Cardiac septum (tissue), 1 donor: ENCODE results near the gene BANP. TPM values are rescaled to one million over a fixed set of nuclear protein-coding genes. Genes with fewer than 3 reads are reported as not detected.
"Not testable (repeated sequence)": the region's sequence is repeated elsewhere in the genome, so short reads cannot be mapped to it uniquely, and the experiment has no call there.

ENCODE experiments used
- DNase-seq: peaks from one replicate; pipeline ENCODE4 v3.0.0-alpha.2; 2020; ENCODE audit warnings: low spot score
- intact Hi-C: fragments of 100-400 bp; cut with DNase I; formaldehyde crosslinking; loops from one replicate; pipeline ENCODE4 v1.14.0; 2022
- total RNA-seq: library from RNA; stranded (reverse); fragmentation: NEBNext Ultra II Directional; extraction: Animal tissue kit (Norgen Biotek cat#: 25700); gene quantifications from one replicate; pipeline ENCODE4 v1.2.1, GENCODE V29; 2021
- donor health status: DM: no; HTN: no; CAD: no.

BANP gene
- total RNA-seq, 1 donor from 2014 or later: 18.4 TPM

DNA sequence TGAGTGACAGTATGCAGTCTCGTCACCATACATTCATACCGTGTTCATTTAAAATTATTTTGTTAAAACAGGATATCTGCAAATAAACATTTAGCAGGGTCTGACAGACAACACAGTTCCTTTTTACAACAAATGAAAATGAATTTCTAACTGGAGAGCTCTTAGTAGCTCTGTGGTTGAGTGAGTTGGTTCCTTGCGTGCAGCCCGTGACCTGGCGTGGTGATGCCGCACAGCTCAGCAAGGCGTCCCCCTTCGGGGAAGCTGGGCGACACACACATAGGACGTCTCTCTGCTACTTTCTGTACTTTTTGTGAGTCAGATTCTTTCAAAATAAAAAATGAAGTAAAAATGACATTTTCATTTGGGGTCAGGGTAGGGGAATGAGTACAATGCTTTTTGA, 86.1 kb downstream of the BANP start:
- DNase-seq, intact Hi-C loops: not testable (repeated sequence)

DNA sequence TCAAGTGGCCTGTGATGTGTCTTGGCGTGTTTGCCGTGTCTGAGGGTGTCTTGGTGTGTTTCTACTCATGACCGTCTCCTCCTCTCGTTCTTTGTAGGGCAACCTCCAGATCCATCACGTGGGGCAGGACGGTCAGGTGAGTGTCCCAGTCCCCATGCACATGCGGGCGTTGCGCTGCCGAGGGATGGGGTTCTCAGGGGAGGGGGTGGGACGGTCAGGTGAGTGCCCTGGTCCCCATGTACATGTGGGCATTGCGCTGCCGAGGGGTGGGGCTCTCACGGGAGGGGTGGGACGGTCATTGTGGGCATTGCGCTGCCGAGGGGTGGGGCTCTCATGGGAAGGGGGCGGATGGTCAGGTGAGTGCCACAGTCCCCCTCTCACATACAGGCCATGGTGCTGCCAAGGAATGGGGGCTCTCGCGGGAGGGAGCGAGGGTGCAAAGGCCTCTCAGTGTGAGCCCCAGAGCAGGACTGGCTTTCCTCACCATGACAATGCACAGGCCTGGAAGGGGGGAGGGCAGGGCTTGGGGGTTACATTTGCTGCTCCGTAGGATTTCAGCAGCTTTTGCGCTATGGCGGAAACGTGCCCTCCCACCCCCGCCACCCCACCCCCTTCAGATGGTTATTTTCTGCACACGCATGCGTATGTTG, 86.8 kb downstream of the BANP start:
- DNase-seq, intact Hi-C loops: not testable (repeated sequence)

DNA sequence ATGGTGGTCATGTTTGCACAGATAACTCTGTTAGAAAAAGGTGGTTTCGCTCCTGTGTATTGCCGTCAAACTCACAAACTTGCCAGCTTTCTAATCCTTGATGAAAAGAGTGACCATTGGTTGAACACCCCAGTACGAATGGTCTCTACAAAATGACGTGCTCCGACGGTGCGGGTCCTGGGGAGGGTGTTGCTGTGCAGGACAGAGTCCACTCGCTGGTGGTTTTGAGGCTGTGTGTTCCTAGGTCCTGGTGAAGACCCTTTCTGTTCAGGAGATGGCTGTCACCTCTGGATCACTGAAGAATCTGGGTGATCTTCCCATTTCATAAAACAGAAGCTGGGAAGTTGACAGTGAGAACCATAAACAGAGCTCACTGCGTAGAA, 87.3 kb downstream of the BANP start:
- intact Hi-C loops, DNase-seq: not testable (repeated sequence)

DNA sequence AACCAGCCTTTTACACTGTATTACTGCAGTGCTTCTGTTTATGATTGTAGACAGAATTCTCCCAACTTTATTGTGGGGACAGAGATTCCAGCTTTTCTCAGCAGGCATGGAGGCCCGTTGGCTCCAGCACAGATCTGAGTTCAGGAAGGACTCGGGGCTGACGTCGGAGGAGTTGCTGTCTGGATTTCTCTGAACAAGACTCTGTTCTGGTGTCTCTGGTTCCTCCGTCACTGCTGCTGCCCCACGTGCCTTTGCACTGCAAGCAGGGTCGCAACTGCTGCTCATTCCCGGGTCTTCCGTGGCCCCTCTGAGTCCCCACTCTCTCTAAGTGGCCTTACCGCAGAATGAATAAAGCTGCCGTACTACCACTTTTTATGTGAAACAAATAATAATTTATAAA, 88.4 kb downstream of the BANP start:
- no peak for DNase-seq
- intact Hi-C loops: no loop called here

DNA sequence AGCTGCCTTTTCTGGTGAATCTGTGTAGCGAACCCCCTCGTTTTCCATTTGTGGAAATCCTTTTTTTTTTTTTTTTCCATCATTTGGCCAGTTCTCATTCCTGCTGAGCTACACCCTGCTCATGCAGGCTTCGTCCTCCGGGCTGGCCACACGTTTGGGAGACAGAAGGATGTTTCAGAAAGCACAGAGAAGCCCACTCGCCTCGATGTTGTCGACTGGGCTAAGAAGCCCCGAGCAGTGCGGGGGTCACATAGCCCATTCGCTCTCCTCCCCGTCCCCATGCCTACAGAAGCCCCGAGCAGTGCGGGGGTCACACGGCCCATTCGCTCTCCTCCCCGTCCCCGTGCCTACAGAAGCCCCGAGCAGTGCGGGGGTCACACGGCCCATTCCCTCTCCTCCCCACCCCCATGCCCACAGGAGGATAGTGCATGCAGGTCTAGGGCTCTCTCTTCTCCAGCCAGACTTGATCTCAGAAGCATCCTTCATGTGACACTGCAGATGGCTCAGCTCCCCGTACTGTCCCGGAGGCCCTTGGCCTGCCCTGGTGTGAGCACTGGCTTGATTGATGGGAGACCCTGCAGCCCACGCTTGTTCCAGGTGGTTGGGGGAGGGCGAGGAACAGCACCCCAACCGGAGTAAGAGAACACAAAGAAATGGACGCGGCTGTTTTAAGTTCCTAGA, 89.1 kb downstream of the BANP start:
- intact Hi-C loops, DNase-seq: not testable (repeated sequence)

DNA sequence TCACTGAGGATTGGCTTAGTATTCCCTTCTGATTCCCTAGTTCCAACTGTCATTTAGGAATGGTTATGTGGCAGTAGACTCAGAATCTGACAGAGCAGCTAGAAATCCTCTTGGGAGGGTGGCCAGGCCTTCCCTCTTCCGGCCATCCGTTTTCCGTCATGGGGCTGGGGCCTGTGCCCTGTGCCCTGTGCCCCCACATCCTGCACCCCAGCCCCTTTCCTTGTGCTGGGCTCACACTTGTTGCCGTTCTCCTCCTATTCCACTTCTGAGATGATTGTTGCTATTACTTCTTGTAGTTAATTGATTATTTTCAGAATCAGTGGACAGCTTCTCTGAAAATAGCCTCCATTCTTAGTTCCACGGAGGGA, 89.6 kb downstream of the BANP start:
- intact Hi-C loops, DNase-seq: not testable (repeated sequence)

DNA sequence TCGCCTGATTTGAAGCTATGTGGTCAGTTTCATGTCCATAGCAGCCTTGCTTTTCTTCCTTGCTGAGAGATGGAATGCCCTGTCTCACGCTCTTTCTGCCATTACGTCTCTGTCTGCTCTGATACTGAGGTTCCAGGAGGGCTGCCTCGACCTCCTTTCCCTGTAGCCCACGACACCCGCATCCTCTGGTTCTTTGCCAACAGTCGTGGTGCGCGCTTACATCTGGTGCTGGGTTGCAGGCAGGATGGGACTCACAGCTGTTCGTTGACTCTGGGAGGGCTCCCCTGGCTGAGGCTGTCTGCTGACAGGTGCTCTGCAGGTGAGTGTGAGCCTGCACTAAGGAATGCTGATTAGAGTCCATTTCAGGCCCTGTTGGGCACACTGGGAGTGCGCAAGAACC, 90.3 kb downstream of the BANP start:
- DNase-seq, intact Hi-C loops: not testable (repeated sequence)

DNA sequence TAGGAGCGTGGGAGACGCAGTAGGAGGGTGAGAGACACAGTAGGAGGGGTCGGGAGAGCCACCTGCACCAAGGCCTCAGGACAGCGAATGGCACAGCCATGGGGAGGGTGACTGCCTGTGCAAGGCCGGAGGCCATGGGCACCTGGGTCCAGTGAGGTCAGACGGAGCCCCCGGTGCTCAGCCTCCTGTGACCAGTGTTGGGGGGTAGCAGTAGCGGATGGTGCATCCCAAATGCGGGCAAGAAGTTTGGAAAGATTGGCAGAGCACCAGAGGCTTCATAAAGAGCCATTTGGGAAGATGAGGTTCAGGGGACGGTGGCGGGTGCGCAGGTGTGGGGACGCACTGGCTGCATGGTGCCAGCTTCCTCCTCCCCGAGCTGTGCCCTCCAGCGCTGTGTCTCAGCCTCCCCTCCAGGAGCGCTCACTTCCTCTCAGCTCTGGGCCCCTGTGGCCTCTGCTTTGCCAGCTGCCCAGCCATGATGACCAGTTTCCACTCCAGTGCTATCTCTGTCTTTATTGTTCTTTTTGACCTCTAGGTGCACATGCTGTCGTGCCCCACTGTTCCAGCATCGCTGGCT, 90.8 kb downstream of the BANP start:
- intact Hi-C loops, DNase-seq: not testable (repeated sequence)

DNA sequence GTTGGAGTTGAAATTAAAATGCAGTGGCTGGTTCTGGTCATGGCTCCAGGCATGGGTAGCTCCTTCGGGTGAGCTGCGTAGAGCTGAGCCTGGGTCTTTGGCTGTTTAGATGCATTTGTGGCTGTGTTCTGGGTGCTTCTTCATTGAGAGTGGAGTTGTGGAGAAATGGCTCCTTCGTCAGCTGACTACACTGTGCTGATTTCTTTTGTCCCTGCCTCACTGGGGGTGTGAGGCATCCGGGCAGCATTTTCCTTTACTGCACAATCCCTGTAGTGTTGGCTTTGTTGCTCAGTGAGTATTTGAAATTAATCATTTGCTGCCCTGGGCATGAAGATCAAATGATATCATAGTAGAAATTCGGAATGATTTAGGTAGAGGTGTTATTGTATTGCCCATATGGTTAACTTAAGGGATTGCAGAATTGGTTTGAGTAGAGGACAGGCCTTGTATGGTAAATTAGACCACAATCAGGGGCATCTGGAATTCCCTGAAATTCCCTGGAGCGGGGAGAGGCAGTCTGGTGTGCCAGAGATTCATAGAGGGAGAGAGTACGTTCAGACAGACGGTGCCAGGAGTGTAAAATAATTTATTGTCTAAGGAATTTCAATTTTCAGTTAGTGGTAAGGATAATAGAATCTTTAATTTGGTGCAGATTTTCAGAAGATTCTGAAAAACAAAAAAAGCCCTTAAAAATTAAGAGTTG, 92.1 kb downstream of the BANP start:
- DNase-seq, intact Hi-C loops: not testable (repeated sequence)

DNA sequence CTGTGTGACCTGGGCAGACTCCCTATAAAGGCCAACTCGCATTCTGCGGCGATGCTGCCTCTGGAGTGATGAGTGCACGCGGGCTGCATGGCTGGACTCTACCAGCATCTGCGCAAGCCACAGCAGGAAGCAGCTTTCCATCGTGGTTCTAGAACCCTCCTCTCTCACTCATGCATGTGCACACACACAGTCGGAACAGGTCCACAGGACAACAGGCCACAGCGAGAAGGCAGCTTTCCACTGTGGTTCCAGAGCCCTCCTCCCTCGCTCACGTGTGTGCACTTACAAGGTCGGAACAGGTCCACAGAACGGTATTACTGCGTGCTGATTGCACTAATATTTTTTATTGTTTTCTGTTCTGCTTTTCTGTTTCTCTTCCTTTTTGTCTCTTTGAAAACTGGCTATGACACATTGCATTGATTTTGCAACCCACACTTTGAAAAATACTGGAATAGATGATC, 92.9 kb downstream of the BANP start:
- DNase-seq: not testable (repeated sequence)

DNA sequence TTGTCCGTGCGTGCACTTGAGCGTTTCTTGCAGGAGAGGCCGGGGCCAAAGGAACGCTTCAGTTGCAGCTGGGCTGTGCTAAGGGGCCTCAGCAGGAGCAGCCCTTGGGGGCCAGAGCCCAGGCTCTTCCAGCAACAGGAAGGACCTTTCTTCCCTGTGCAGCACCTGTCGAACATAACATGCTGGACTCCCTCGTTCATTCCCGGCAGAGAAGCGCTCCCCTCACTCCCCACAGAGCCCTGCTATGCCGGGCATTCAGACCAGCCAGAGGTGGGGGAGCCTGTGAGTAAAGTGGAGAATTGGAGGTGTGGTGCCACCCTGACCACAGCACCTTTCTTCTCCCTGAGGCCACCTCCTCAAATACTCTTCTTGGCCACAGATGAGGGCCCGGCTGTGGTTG, 94.1 kb downstream of the BANP start:
- intact Hi-C loops, DNase-seq: not testable (repeated sequence)

More for the DNA sequence above, 92.9 kb downstream of the BANP start:
- intact Hi-C loops: not testable (repeated sequence)

DNA sequence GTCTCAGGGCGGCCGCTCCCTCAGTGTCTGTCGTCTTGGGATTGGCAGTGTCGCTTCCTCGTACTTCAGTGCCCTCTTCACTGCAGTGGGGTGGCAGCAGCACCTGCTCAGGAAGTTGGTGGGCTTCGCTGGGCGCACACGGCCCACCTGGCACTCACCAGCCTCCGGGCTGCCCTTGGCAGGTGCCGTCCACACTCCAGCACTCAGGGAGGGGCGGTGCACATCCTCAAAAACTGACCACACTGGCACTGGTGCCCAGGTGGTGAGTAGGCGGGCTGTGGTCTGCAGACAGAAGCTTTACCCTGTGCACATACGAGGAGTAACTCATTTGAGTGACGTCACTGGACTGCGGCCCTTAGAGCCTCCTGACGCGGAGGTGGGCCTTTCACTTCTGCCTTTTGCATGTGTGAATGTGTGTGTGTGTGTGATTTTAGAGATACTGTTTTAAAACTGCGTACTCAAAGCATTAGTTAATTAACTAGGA, 94.6 kb downstream of the BANP start:
- intact Hi-C loops: no loop called here
- DNase-seq: no peak

DNA sequence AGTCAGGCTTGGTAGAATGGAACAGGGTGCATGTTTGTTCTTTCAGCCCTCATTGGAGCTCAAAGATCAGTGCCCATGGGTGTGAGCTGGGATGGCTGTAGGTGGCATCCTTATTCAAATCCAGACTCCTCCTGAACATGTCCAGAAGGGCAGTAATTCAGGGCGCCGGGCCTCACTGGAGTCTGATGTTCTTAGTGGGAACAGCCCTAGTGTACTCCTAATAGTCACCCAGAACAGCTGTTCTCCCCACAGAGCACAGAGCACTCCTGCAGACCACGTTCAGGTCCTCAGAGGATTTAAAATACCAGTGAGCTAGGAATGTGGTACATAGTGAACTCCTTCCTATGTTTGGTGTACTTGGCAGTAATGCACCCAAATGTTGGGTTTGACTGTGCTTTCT, 96.2 kb downstream of the BANP start:
- intact Hi-C loops: no loop called here
- DNase-seq: no peak

DNA sequence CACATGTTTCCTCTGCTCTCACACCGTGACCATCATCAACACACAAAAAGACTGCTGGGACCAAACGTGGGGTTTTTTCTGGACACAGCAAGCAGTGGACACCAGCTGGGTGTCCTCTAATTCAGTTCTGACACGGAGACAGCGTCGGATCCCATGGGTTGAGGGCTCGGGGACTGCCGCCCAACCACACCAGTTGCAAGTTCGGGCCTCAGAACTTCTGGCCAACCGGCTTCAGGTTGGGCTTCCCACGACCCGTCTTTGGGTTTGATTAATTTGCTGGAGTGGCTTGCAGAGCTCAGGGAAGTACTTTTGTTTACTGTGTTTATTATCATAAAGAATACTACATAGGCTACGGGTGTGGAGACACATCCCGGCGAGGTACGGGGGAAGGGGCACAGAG, 97.8 kb downstream of the BANP start:
- no peak for DNase-seq
- intact Hi-C loops: no loop called here

DNA sequence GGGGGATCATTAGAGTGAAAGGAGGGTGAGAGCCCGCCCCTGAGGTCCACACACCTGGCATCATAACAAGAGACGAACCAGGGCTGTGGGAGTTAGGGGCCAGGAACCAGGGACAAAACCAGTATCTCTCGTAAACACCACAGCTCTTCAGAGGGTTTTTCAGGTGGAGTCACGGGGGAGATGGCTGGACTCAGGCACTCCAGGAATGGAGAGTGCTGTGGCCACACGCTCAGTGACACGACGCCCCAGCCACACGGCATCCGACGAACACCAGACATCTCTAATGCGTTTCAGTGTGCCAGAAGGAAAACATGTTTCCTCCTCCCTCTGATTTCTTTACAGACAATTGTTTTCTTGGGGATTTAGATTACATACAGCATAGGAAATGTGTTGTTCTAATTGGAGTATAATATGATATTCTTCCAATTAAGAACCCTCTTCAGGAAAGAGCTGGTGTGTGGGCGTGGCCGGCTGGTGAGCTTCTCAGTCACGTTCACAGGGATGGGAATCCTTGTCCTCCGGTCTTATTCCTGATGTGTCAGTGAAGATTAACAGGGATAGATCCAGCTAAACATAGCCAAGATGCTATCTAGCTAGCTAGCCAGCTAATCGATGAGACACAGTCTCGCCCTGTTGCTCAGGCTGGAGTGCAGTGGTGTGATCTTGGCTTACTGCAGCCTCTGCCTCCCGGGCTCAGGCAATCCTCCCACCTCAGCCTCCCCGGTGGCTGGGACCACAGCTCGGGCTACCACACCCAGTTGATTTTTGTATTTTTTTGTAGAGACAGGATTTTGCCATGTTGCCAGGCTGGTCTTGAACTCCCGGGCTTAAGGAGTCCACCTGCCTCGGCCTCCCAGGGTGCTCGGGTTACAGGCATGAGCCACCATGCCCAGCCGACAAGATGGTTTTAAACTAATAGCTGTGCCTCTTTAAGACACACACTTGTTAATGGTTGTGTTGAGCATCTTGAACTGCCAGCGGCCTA, 98.6 kb downstream of the BANP start:
- no peak for DNase-seq
- intact Hi-C loops: no loop called here

DNA sequence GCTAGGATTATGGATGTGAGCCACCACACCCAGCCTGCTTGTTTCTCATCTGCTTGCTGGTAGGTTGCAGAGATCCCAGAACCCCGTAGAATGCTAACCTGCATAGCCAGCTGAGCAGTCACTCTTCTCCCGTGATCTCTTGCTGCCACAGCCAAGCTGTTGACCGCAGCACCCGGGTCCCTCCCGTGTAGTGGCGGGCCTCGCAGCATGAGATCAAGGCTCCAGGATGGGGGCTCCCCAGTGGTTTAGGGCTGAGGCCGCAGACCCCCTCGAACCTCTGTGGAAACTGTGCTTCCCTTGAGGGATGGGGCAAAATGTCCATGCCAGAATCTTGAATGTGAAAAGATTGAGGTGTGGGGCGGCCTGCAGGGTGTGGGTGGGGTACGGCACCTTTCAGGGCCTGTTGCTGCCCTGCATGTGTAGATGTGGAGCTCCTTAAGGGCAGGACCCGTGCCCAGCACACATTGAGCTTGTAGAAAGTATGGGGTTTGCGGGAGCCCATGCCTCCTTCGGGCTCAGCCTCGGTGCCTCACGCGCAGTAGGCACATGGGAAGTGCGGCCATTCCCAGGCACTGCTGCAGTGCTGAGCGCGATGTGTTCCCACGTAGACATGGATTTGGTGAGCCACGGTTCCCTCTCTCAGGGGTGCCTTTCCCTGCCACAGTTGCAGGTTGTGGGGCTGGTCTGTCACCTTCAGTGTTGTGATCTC, 99.9 kb downstream of the BANP start:
- DNase-seq: no peak
- intact Hi-C loops: no loop called here

DNA sequence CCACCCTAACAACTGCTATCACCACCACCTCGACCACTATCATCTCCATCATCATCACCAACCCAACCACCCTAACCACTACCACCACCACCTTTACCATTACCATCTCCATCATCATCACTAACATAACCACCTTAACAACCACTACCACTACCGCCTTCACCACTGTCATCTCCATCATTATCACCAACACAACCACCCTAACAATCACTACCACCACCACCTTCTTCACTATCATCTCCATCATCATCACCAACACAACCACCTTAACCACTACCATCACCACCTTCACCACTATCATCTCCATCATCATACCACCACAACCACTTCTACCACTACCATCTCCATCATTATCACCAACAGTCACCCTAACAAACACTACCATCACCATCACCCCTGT, 101.4 kb downstream of the BANP start:
- DNase-seq: no peak
- intact Hi-C loops: no loop called here

DNA sequence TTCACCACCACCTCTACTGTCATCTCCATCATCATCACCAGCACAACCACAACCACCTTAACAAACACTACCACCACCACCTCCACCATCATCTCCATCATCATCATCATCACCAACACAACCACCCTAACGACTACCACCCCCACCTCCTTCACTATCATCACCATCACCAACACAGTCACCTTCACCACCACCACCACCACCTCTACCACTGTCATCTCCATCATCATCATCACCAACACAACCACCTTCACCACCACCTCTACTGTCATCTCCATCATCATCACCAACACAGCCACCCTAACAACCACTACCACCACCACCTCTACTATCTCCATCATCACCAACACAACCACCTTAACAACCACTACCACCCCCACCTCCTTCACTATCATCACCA, 102.2 kb downstream of the BANP start:
- DNase-seq, intact Hi-C loops: not testable (repeated sequence)
